Liver (tissue), 9 donors: ENCODE measurements around the gene METTL13. TPM values are rescaled to one million over a fixed set of nuclear protein-coding genes. Genes with fewer than 3 reads are reported as not detected.

ENCODE experiments used
- DNase-seq: peaks from one replicate; pipeline ENCODE4 v3.0.0-alpha.2; 2017; ENCODE audit warnings: low spot score
- H3K27ac ChIP-seq, 2 donors: one replicate each; pipeline ENCODE4 v1.7.0; 2013; ENCODE audit warnings: inconsistent platforms in 2 of 2, low read length in 2 of 2, control low read depth in 1 of 2, low read depth in 1 of 2, mild to moderate bottlenecking in 1 of 2
- H3K27me3 ChIP-seq, 4 donors: one replicate each; pipeline versions ENCODE4 v1.6.1 to v1.7.0; 2013; ENCODE audit warnings: low read length in 3 of 4, inconsistent platforms in 1 of 4, mild to moderate bottlenecking in 1 of 4, moderate library complexity in 1 of 4; ENCODE audit not compliant: control insufficient read depth in 4 of 4, insufficient read depth in 4 of 4
- H3K36me3 ChIP-seq, 4 donors: one replicate each; pipeline versions ENCODE4 v1.6.1 to v1.7.0; 2013; ENCODE audit warnings: low read length in 3 of 4, mild to moderate bottlenecking in 3 of 4, low read depth in 1 of 4, moderate library complexity in 1 of 4; ENCODE audit not compliant: control insufficient read depth in 4 of 4, insufficient read depth in 3 of 4
- H3K4me1 ChIP-seq, 4 donors: one replicate each; pipeline versions ENCODE4 v1.6.1 to v1.7.0; 2013; ENCODE audit warnings: low read length in 3 of 4, mild to moderate bottlenecking in 3 of 4, moderate library complexity in 1 of 4; ENCODE audit not compliant: control insufficient read depth in 4 of 4, insufficient read depth in 4 of 4
- H3K4me3 ChIP-seq, 3 donors: one replicate each; pipeline versions ENCODE4 v1.6.1 to v1.7.0; 2013; ENCODE audit warnings: low read length in 3 of 3, control low read depth in 1 of 3, low read depth in 1 of 3, mild to moderate bottlenecking in 1 of 3
- H3K9ac ChIP-seq, 2 donors: one replicate each; pipeline ENCODE4 v1.7.0; 2013; ENCODE audit warnings: low read length in 2 of 2, mild to moderate bottlenecking in 2 of 2, moderate library complexity in 2 of 2, control low read depth in 1 of 2, low read depth in 1 of 2
- H3K9me3 ChIP-seq, 4 donors: one replicate each; pipeline versions ENCODE4 v1.6.1 to v1.7.0; 2013; ENCODE audit warnings: low read length in 3 of 4; ENCODE audit not compliant: control insufficient read depth in 4 of 4
- CTCF ChIP-seq: fragments of 150-350 bp; IDR thresholded peaks from 2 replicates; pipeline ENCODE4 v1.5.1; 2017; ENCODE audit warnings: improper control_type of control experiment, low read depth, low read length; ENCODE audit not compliant: missing input control
- EGR1 ChIP-seq, 2 donors: IDR thresholded peaks; 2 replicates each; pipeline ENCODE4 v1.6.1; 2016 to 2018; ENCODE audit warnings: antibody characterized with exemption in 2 of 2, low read depth in 2 of 2
- FOXA1 ChIP-seq: IDR thresholded peaks from 2 replicates; pipeline ENCODE4 v1.6.1; 2016; ENCODE audit warnings: antibody characterized with exemption
- FOXA2 ChIP-seq: IDR thresholded peaks from 2 replicates; pipeline ENCODE4 v1.6.1; 2016; ENCODE audit warnings: antibody characterized with exemption
- GABPA ChIP-seq, 2 donors: IDR thresholded peaks in 1 of 2; conservative IDR thresholded peaks in 1 of 2; 2 replicates each; pipeline ENCODE4 v1.6.1; 2016; ENCODE audit warnings: antibody characterized with exemption in 2 of 2, mild to moderate bottlenecking in 1 of 2, moderate library complexity in 1 of 2
- HNF4A ChIP-seq, 2 donors: conservative IDR thresholded peaks; 2 replicates each; pipeline ENCODE4 v1.6.1; 2016; ENCODE audit warnings: antibody characterized with exemption in 2 of 2, mild to moderate bottlenecking in 2 of 2
- HNF4G ChIP-seq: IDR thresholded peaks from 2 replicates; pipeline ENCODE4 v1.6.1; 2016; ENCODE audit warnings: antibody characterized with exemption
- JUND ChIP-seq, 2 donors: IDR thresholded peaks; 2 replicates each; pipeline ENCODE4 v1.6.1; 2016; ENCODE audit warnings: antibody characterized with exemption in 2 of 2
- NR2F2 ChIP-seq: IDR thresholded peaks from 2 replicates; pipeline ENCODE4 v1.6.1; 2016; ENCODE audit warnings: antibody characterized with exemption
- RAD21 ChIP-seq, 2 donors: IDR thresholded peaks; 2 replicates each; pipeline ENCODE4 v1.6.1; 2016; ENCODE audit warnings: antibody characterized with exemption in 2 of 2, mild to moderate bottlenecking in 2 of 2
- REST ChIP-seq: IDR thresholded peaks from 2 replicates; pipeline ENCODE4 v1.6.1; 2016; ENCODE audit warnings: antibody characterized with exemption, mild to moderate bottlenecking
- SP1 ChIP-seq: IDR thresholded peaks from 2 replicates; pipeline ENCODE4 v1.6.1; 2018; ENCODE audit warnings: antibody characterized with exemption, mild to moderate bottlenecking
- TAF1 ChIP-seq: conservative IDR thresholded peaks from 2 replicates; pipeline ENCODE4 v1.6.1; 2016; ENCODE audit warnings: antibody characterized with exemption, mild to moderate bottlenecking
- YY1 ChIP-seq: IDR thresholded peaks from 2 replicates; pipeline ENCODE4 v1.6.1; 2016; ENCODE audit warnings: antibody characterized with exemption, mild to moderate bottlenecking
- WGBS: extraction: QIAGEN DNeasy Blood & Tissue Kit; methylation state at CpG from one replicate; pipeline ENCODE4 v1.1.7; 2013; 5-methylcytosine and 5-hydroxymethylcytosine counted together
- polyA plus RNA-seq, 2 donors: library from polyadenylated mRNA; stranded (reverse) in 1 of 2; unstranded in 1 of 2; fragments of 200-250 nt in 1 of 2; fragments of >200 nt in 1 of 2; fragmentation: Nextera tagmentation in 1 of 2; extraction: Ambion mirVana in 1 of 2; gene quantifications; one replicate each; pipeline versions ENCODE4 v1.2.1 to v1.2.3, GENCODE V29; 2013 to 2015
- total RNA-seq, 2 donors: library from RNA; depleted of rRNA; stranded (reverse); fragments of >200 nt; gene quantifications; one replicate each; pipeline ENCODE4 v1.2.3, GENCODE V29; 2014
- TF ChIP-seq, protein P1 (sequence below): IDR thresholded peaks from 2 replicates; pipeline ENCODE4 v1.6.1; 2016; ENCODE audit warnings: antibody characterized with exemption
- TF ChIP-seq, protein P2 (sequence below): IDR thresholded peaks from 2 replicates; pipeline ENCODE4 v1.6.1; 2016; ENCODE audit warnings: antibody characterized with exemption
- TF ChIP-seq, protein P3 (sequence below): IDR thresholded peaks from 2 replicates; pipeline ENCODE4 v1.6.1; 2016; ENCODE audit warnings: antibody characterized with exemption
- donor health status: healthy.
- donor health status: healthy.
- donor health status: healthy.
- donor health status: healthy.
- donor health status: healthy.

METTL13 gene
- total and polyA plus RNA-seq, 4 donors, result 10.5 to 16.1 (median 13.4) TPM

GRCh38 chr1:171748651-171749050 lies 32.8 kb upstream of the METTL13 start:
- no peak for DNase-seq
- H3K27me3 ChIP-seq, result no peaks in the 10 kb centered on the region
- no peaks in the 10 kb centered on the region for H3K4me1 ChIP-seq
- TF ChIP-seq HNF4G (no peak), HNF4A (conservative IDR thresholded peaks at IDR 0.05) (no peak), TAF1 (no peak), GABPA (IDR thresholded peaks at IDR 0.05 in 1 of 2, conservative IDR thresholded peaks at IDR 0.05 in 1 of 2) (no peak), FOXA2 (no peak), SP1 (no peak), EGR1 (IDR thresholded peaks at IDR 0.05; ENCODE audit: low read depth in 2 of 2) (no peak), REST (no peak), YY1 (no peak), RAD21 (IDR thresholded peaks at IDR 0.05) (no peak)
- TF ChIP-seq, protein P1, sequence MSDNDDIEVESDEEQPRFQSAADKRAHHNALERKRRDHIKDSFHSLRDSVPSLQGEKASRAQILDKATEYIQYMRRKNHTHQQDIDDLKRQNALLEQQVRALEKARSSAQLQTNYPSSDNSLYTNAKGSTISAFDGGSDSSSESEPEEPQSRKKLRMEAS, result no peak
- TF ChIP-seq, protein P2, sequence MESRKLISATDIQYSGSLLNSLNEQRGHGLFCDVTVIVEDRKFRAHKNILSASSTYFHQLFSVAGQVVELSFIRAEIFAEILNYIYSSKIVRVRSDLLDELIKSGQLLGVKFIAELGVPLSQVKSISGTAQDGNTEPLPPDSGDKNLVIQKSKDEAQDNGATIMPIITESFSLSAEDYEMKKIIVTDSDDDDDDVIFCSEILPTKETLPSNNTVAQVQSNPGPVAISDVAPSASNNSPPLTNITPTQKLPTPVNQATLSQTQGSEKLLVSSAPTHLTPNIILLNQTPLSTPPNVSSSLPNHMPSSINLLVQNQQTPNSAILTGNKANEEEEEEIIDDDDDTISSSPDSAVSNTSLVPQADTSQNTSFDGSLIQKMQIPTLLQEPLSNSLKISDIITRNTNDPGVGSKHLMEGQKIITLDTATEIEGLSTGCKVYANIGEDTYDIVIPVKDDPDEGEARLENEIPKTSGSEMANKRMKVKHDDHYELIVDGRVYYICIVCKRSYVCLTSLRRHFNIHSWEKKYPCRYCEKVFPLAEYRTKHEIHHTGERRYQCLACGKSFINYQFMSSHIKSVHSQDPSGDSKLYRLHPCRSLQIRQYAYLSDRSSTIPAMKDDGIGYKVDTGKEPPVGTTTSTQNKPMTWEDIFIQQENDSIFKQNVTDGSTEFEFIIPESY, result no peak
- no peak overlapping the region for H3K27ac ChIP-seq
- no peak overlapping the region for H3K4me3 ChIP-seq
- no peak overlapping the region for H3K9ac ChIP-seq
- WGBS, result 81% methylated on average over 3 of the region's 3 CpGs
- H3K36me3 ChIP-seq, result no peaks in the 10 kb centered on the region
- no peaks in the 10 kb centered on the region for H3K9me3 ChIP-seq

- DNase-seq, result no peak
- H3K36me3 ChIP-seq, result no peaks in the 10 kb centered on the region
- 93% methylated on average over 6 of the region's 6 CpGs for WGBS
- H3K9ac ChIP-seq, result no peak overlapping the region
- H3K4me3 ChIP-seq, result no peak overlapping the region
- H3K27ac ChIP-seq, result no peak overlapping the region
- no peaks in the 10 kb centered on the region for H3K27me3 ChIP-seq
- H3K4me1 ChIP-seq, result no peaks in the 10 kb centered on the region
- H3K9me3 ChIP-seq, result no peaks in the 10 kb centered on the region
- TF ChIP-seq, protein P1, result no peak
- TF ChIP-seq HNF4G (no peak), EGR1 (IDR thresholded peaks at IDR 0.05; ENCODE audit: low read depth in 2 of 2) (no peak), HNF4A (conservative IDR thresholded peaks at IDR 0.05) (no peak), TAF1 (no peak), REST (no peak), CTCF (no peak), JUND (IDR thresholded peaks at IDR 0.05) (no peak), FOXA1 (no peak), YY1 (no peak), GABPA (IDR thresholded peaks at IDR 0.05 in 1 of 2, conservative IDR thresholded peaks at IDR 0.05 in 1 of 2) (no peak), FOXA2 (no peak), RAD21 (IDR thresholded peaks at IDR 0.05) (no peak), NR2F2 (no peak), SP1 (no peak)
- TF ChIP-seq, protein P3, sequence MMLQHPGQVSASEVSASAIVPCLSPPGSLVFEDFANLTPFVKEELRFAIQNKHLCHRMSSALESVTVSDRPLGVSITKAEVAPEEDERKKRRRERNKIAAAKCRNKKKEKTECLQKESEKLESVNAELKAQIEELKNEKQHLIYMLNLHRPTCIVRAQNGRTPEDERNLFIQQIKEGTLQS, result no peak
- TF ChIP-seq, protein P2, result no peak
These were observed 30.2 kb upstream of the METTL13 start for GRCh38 chr1:171751221-171751620.
